Activated CD4-positive, alpha-beta T cell treated with anti-CD3 and anti-CD28 coated beads, Interleukin-2, amount 10 ng/mL, durations not matched to agents 24 days and 14 days (primary cell): Measurements from ENCODE around the gene TTC22. TPM values are rescaled to one million over a fixed set of nuclear protein-coding genes. Genes with fewer than 3 reads are reported as not detected.

Source experiments
- DNase-seq: peaks from one replicate; pipeline ENCODE4 v3.0.0; 2022
- H3K27ac Mint-ChIP-seq: one replicate; pipeline ENCODE4 v1.8.0; 2022; ENCODE audit warnings: mild to moderate bottlenecking, mixed read lengths
- H3K27me3 Mint-ChIP-seq: one replicate; pipeline ENCODE4 v1.8.0; 2022; ENCODE audit warnings: mixed read lengths
- H3K36me3 Mint-ChIP-seq: one replicate; pipeline ENCODE4 v1.8.0; 2022; ENCODE audit warnings: low read depth, mild to moderate bottlenecking, mixed read lengths
- H3K4me1 Mint-ChIP-seq: one replicate; pipeline ENCODE4 v1.8.0; 2021; ENCODE audit warnings: mixed read lengths
- H3K4me3 Mint-ChIP-seq: one replicate; pipeline ENCODE4 v1.8.0; 2022; ENCODE audit warnings: mild to moderate bottlenecking, moderate library complexity, mixed read lengths
- H3K9me3 Mint-ChIP-seq: one replicate; pipeline ENCODE4 v1.8.0; 2021; ENCODE audit warnings: mixed read lengths
- intact Hi-C: fragments of 100-400 bp; cut with micrococcal nuclease; formaldehyde crosslinking; loops from one replicate; pipeline ENCODE4 v1.15.1; 2023
- total RNA-seq: library from RNA; stranded (reverse); gene quantifications from 2 replicates; pipeline ENCODE4 v1.2.3, GENCODE V29; 2022

TTC22 gene
- total RNA-seq, 1 donor from 2014 or later: 1.6 TPM

DNA sequence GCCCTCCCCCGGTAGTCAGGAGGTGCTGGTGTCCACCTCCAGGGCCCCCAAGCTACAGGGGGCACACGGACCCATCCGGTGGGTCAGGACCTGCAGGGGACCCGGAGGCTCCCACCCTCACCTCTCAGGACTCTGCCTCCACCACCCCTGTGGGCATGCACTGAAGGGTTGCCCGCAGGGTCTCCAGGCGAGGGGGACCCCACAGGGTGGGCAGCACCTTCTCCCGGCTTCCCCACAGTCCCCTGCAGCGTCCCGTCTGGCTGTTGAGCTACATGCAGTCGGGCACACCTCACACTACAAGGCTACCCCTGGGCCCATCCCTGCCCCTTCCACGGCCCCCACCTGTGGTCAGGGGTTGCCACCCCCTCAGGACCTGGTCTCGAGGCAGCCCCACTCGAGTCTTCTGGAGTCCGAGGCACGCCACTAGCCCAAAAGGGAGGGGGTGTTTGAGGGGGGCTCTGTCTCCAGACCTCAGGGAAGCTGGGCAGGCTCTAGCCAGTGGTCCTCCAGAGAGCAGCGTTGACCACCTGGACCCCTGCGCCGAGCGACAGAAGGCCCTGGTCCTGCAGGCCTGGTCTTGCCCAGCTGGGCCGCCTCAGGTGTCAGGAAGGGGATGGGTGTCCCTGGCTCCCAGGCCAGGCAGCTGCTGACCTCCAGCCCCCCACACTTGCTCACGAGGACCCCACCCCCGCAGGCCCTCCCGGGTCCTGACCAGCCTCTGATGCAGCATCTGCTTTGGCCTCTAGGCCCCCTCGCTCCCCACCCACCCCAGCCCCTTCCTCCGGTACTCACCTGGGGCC, 46.4 kb downstream of the TTC22 start:
- peaks cover 1% of the 10 kb centered on the region for H3K4me1 Mint-ChIP-seq
- peaks cover 15% of the 10 kb centered on the region for H3K36me3 Mint-ChIP-seq
- no peaks in the 10 kb centered on the region for H3K9me3 Mint-ChIP-seq
- H3K27me3 Mint-ChIP-seq: no peaks in the 10 kb centered on the region
- no peak overlapping the region for H3K4me3 Mint-ChIP-seq
- intact Hi-C loops: no loop called here
- DNase-seq: no peak
- no peak overlapping the region for H3K27ac Mint-ChIP-seq

DNA sequence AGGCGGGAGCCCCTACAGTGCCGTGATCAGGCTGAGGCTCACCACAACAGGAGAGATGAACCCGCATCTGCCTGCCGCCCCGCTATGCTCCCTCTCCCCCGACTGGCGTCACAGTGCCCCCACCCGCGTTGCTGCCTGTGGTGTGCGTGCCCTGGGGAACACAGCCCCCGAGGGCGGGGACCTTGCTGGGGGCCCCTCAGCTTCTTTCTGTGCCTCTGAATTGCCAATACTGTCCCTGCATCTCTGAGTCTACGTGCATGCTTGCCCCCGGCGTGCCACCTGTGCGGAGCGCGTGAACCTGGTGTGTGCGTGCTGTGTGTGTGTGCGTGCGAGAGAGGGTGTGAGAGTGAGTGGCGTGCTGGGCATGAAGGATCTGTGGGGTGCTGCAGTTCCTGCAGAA, 47.1 kb downstream of the TTC22 start:
- no peak for DNase-seq
- H3K36me3 Mint-ChIP-seq: peaks cover 13% of the 10 kb centered on the region
- no peak overlapping the region for H3K4me3 Mint-ChIP-seq
- H3K27me3 Mint-ChIP-seq: no peaks in the 10 kb centered on the region
- no peak overlapping the region for H3K27ac Mint-ChIP-seq
- intact Hi-C loops: no loop called here
- H3K4me1 Mint-ChIP-seq: peaks cover 1% of the 10 kb centered on the region
- no peaks in the 10 kb centered on the region for H3K9me3 Mint-ChIP-seq

- Mint-ChIP-seq H3K36me3 (peaks cover 4% of the 10 kb centered on the region), H3K9me3 (no peaks in the 10 kb centered on the region), H3K4me3 (no peak overlapping the region), H3K27ac (no peak overlapping the region), H3K27me3 (no peaks in the 10 kb centered on the region), H3K4me1 (peaks cover 1% of the 10 kb centered on the region)
- intact Hi-C loops: no loop called here
- DNase-seq: no peak
Observed at GRCh38 chr1:54751426-54751825, 49.7 kb downstream of the TTC22 start.

DNA sequence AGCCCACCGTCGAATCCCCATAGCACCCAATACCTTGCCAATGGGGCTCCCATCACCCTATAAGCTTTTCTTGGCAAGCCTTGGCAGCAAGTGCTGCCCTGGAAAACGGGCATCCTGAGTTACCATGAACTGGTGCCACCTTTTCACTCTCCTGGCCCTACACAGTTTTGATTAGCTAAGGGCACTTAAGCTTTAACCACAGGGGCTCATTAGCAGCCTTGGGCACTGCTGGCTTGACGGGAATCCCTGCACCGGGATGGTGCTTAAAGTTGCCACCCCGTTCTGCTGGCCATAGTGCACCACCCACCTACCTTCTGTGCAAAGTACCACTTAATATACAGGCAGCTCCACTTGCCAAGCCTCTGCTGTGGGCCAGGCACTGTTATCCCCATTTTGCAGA, 50.5 kb downstream of the TTC22 start:
- no peak for DNase-seq
- H3K27ac Mint-ChIP-seq: no peak overlapping the region
- H3K4me1 Mint-ChIP-seq: no peaks in the 10 kb centered on the region
- H3K9me3 Mint-ChIP-seq: no peaks in the 10 kb centered on the region
- no peaks in the 10 kb centered on the region for H3K36me3 Mint-ChIP-seq
- intact Hi-C loops: no loop called here
- no peak overlapping the region for H3K4me3 Mint-ChIP-seq
- H3K27me3 Mint-ChIP-seq: no peaks in the 10 kb centered on the region

DNA sequence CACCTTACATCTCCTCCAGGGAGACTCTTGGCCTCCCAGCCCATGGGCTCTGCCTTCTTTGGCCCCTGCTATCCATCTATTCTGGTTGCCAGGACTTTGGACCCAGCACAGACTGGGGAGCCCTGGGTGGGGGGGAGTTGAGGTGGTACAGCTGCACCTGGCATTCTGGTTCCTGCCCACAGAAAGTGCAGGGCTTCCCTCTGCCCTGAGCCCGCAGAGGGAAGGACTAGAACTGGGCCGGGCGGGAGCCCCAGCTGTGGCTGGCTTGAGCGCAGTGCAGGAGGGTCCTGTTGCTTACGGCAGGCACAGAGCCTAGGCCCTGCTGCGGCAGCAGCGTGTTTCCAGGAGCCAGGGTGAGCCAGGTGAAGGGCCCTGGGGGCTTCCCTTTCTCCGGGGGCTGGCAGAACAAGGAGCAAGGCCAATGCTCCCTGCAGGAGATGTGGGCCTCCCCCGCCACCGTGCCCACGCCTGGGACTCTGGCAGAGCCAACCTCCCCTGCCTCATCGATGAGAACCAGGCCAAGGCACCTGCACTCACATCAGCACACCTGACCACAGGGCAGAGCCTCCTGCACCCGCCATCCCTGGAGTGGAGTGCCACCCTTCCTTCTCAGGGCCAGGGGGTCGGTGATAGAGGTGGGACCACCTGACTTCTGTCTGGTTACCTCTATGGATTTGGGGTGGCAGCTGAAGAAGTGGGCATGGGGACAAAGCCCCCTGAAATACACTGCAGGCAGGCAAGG, 52.9 kb downstream of the TTC22 start:
- no peak overlapping the region for H3K4me3 Mint-ChIP-seq
- no peak overlapping the region for H3K27ac Mint-ChIP-seq
- DNase-seq: no peak
- intact Hi-C loops: no loop called here
- peaks cover 4% of the 10 kb centered on the region for H3K36me3 Mint-ChIP-seq
- H3K27me3 Mint-ChIP-seq: no peaks in the 10 kb centered on the region
- no peaks in the 10 kb centered on the region for H3K9me3 Mint-ChIP-seq
- no peaks in the 10 kb centered on the region for H3K4me1 Mint-ChIP-seq

DNA sequence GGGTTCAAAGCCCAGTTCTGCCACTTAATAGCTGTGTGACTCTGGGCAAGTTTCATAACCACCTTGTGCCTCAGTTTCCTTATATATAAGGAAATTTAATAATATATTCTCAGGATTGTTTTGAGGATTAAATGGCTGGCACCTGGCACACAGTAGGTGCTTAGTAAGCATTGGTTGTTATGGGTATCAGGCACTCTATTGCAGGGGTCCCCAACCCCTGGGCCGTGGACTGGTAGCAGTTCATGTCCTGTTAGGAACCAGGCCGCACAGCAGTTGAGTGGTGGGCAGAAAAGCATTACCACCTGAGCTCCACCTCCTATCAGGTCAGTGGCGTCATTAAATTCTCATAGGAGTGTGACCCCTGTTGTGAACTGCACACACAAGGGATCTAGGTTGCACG, 55.3 kb downstream of the TTC22 start:
- H3K4me1 Mint-ChIP-seq: no peaks in the 10 kb centered on the region
- intact Hi-C loops: no loop called here
- H3K4me3 Mint-ChIP-seq: no peak overlapping the region
- H3K27ac Mint-ChIP-seq: no peak overlapping the region
- peaks cover 18% of the 10 kb centered on the region for H3K36me3 Mint-ChIP-seq
- no peak for DNase-seq
- H3K9me3 Mint-ChIP-seq: no peaks in the 10 kb centered on the region
- H3K27me3 Mint-ChIP-seq: no peaks in the 10 kb centered on the region

DNA sequence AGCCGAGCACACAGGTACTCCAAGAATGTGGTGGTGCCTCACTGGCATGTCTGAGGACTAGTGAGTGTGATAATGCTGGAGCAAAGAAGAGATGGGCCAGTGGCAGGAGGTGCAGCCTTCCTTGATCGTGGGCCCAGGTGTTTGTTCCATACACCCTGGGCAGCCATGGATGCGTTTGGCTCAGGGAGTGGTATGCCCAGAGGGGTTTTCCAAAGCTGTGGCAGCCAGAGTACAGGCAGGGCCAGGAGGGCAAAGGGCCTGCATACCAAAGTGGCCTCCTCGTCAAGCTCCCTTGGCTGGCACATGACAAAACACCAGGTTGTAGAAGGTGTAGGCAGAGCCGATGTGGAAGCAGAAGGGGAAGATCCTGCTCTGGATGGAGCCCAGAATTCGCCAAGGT, 55.8 kb downstream of the TTC22 start:
- Mint-ChIP-seq H3K9me3 (no peaks in the 10 kb centered on the region), H3K27ac (no peak overlapping the region)

DNA sequence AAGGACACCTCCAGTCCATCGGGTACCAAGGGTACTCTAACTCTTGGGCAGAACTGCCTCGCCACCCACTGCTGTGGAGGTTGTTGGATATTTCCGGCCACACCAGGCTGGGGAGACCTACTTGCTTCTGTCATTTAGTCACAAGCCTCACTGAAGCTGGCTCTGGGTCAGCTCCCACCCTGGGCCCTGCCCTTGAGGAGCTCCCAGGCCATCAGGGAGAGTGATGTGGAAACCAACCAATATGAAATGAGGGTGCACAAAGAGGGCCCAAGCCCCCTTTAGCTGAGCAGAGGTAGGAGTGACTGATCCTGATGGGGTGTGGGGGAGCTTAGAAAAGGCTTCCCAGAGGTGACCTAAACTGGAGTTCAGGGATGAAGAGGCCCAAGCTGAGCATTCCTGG, 56.4 kb downstream of the TTC22 start:
- no peaks in the 10 kb centered on the region for H3K27me3 Mint-ChIP-seq
- DNase-seq: no peak
- no peak overlapping the region for H3K4me3 Mint-ChIP-seq
- peaks cover 29% of the 10 kb centered on the region for H3K36me3 Mint-ChIP-seq
- H3K4me1 Mint-ChIP-seq: peaks cover 2% of the 10 kb centered on the region
- H3K9me3 Mint-ChIP-seq: no peaks in the 10 kb centered on the region
- H3K27ac Mint-ChIP-seq: no peak overlapping the region
- intact Hi-C loops: no loop called here

More for the DNA sequence above, 55.8 kb downstream of the TTC22 start:
- Mint-ChIP-seq H3K4me1 (no peaks in the 10 kb centered on the region), H3K4me3 (no peak overlapping the region), H3K36me3 (peaks cover 24% of the 10 kb centered on the region), H3K27me3 (no peaks in the 10 kb centered on the region)
- intact Hi-C loops: no loop called here
- DNase-seq: no peak

DNA sequence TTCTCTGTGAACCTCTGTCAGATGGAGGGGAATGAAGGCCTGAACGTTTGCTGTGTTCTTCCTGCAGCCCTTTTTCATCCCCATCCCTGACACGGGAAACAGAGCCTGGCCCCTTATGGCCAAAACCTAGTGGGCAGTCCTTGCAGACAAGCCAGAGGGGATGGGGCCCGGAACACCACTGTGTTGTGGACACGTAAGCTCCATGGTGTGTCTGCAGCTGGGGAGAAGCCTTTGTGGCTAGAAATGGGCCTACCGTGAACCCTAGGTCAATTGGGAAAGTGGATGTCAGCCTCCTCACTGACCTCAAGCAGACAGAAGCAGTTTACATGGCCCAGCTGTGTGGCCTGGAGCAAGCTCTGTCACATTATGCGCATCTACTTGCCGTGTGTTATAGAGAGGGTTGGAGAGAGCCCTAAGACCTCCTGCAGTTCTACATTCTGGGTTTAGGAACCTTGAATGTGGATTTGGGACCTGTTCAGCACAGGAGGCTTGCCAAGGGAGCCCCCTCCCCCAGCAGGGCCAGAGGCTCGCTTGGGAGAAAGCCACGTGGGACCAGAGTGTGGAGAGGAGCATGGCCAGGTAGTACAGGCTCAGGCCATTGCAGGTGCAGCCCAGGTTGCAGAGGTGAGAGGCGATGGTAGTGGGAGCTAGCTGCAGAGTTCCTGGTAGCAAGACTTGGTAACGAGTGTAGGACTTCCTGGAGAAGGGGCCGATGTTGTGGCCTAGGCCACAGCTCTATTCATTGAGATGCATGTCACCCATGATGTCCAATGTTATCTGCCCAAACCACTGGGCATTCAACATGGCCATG, 57.5 kb downstream of the TTC22 start:
- Mint-ChIP-seq H3K27me3 (no peaks in the 10 kb centered on the region), H3K4me3 (no peak overlapping the region), H3K9me3 (no peaks in the 10 kb centered on the region), H3K36me3 (peaks cover 36% of the 10 kb centered on the region), H3K4me1 (peaks cover 2% of the 10 kb centered on the region), H3K27ac (no peak overlapping the region)
- no peak for DNase-seq
- intact Hi-C loops: no loop called here

DNA sequence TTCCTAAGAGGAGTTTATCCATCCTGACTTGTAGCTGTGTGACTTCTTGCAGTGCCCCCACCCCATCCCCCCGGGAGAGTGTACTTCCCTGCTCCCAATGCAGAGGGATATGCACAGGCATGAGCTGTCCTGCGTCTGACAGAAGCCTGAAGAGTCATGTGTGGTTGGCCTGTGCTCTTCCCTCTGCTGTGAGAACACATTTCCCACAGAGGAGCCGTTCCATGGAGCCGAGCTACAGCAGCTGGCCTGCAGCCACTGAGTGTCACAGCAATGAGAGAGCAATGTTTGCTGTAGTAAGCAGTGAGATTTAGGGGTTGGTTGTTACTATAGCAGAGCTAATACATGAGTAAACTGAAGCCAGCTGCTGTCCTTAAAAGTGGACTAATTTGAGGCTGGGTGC, 58.8 kb downstream of the TTC22 start:
- Mint-ChIP-seq H3K27ac (no peak overlapping the region), H3K4me1 (peaks cover 2% of the 10 kb centered on the region), H3K4me3 (no peak overlapping the region), H3K9me3 (no peaks in the 10 kb centered on the region), H3K36me3 (peaks cover 46% of the 10 kb centered on the region), H3K27me3 (no peaks in the 10 kb centered on the region)
- intact Hi-C loops: no loop called here
- DNase-seq: no peak

DNA sequence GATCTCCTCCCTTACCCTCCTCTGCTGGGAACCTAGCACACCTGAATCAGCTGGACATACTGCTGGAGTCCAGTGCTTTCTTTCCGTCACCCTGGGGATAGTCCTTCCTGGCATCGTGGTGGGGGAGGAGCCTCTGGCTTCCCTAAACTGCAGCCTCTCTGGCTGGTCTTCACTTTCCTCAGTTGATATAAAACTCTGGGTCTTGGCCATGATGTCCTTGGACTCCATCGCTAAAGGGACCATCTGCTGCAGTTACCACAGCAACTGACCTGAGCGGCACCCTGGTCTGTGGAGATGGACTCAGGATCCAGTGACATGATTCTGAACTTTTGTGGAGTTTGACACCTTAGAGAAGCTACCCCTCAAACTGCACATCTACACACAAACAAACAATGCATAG, 59.6 kb downstream of the TTC22 start:
- Mint-ChIP-seq H3K4me1 (peaks cover 2% of the 10 kb centered on the region), H3K36me3 (peaks cover 54% of the 10 kb centered on the region), H3K27me3 (no peaks in the 10 kb centered on the region), H3K27ac (no peak overlapping the region), H3K9me3 (no peaks in the 10 kb centered on the region), H3K4me3 (no peak overlapping the region)
- no peak for DNase-seq
- intact Hi-C loops: no loop called here

GRCh38 chr1:54738244-54738643, 62.9 kb downstream of the TTC22 start:
- Mint-ChIP-seq H3K9me3 (no peaks in the 10 kb centered on the region), H3K4me1 (peaks cover 4% of the 10 kb centered on the region), H3K36me3 (peaks cover 71% of the 10 kb centered on the region)

GRCh38 chr1:54736685-54737084, 64.4 kb downstream of the TTC22 start:
- Mint-ChIP-seq H3K36me3 (peaks cover 65% of the 10 kb centered on the region), H3K9me3 (no peaks in the 10 kb centered on the region), H3K27me3 (no peaks in the 10 kb centered on the region), H3K4me1 (peaks cover 4% of the 10 kb centered on the region), H3K27ac (no peak overlapping the region), H3K4me3 (no peak overlapping the region)
- DNase-seq: no peak
- intact Hi-C loops: no loop called here

More at GRCh38 chr1:54738244-54738643, 62.9 kb downstream of the TTC22 start:
- H3K27ac Mint-ChIP-seq: no peak overlapping the region
- intact Hi-C loops: no loop called here
- no peaks in the 10 kb centered on the region for H3K27me3 Mint-ChIP-seq
- DNase-seq: no peak
- H3K4me3 Mint-ChIP-seq: no peak overlapping the region
